Stimulated activated CD4-positive, alpha-beta T cell treated with anti-CD3 and anti-CD28 coated beads, TNF-alpha, amount 100 ng/mL, for 1 hour (primary cell): Measurements from ENCODE around the gene PRDM16.

Source experiments
- DNase-seq, 3 donors: peaks; one replicate each; pipeline ENCODE4 v3.0.0-alpha.2; 2020; ENCODE audit warnings: low read depth in 3 of 3, low spot score in 1 of 3

Gene PRDM16

DNA sequence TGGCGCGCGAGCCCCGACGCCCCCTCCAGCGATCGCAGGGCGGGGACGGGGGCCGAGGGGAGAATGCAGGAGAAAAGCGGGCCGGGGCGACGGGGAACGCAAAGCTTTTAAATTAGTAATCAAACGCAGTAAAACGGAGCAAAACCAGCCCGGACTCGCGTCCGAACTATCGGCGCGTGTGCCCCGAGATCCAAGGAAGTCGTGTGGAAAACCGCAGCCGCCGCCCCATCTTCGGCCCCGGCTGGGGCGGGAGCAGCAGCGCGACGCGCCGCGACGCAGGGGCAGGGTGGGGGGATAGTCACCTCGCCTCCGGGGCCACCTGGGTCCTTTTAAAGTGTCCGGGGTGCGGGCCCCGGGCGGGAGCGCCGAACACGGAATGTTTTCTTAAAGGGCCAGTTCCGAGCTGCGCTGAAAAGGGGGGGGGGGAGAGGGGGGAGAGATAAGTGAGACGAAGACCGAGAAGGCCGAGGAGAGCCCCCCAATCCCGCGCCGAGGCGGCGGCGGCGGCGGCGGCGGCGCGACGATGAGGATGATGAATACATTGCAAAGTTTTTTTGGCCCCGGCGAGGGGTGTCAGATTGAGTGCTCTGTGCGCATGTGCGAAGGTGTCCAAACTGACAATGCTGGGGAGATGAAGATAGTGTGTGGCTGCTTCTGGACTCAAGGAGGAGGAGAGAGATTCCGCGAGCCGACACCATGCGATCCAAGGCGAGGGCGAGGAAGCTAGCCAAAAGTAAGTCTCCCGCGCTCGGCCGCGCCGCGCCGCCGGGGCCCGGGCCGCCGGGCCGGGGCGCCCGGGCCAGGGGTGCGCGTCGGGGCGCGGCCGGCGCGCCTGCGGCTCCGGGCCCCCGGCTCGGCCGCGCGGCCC is at the start of gene PRDM16:
Gene PRDM16, plus strand, starts transcription at position 640 of the 868 bp plus-strand sequence. Its CDS starts 57 bp downstream, at position 697.
- no peak for DNase-seq

DNA sequence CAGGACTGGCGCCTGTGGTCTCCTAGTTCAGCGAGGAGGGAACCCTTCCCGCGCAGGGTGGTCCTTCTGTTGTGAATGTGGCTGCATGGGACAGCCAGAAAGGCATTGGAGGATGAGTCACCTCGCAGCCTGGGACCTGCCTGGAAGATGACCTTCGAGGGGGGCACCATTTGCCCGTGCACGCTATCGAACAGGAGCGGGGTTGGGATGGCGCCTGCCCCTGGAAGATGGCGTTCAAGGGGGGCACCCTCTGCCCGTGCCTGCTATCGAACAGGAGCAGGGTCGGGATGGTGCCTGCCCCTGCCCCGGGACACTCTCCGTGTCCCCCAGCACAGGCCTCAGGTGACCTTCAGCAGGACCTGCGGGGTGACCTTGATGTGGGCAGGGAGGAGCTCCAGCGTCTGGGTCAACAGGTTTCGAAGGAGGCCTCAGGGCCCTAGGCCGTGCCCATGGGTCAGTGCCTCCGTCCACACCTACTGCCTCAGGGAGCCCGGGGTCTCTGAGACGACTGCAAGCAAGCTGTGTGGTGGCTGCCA is 49.4 kb upstream of the PRDM16 start:
- DNase-seq: no peak

DNA sequence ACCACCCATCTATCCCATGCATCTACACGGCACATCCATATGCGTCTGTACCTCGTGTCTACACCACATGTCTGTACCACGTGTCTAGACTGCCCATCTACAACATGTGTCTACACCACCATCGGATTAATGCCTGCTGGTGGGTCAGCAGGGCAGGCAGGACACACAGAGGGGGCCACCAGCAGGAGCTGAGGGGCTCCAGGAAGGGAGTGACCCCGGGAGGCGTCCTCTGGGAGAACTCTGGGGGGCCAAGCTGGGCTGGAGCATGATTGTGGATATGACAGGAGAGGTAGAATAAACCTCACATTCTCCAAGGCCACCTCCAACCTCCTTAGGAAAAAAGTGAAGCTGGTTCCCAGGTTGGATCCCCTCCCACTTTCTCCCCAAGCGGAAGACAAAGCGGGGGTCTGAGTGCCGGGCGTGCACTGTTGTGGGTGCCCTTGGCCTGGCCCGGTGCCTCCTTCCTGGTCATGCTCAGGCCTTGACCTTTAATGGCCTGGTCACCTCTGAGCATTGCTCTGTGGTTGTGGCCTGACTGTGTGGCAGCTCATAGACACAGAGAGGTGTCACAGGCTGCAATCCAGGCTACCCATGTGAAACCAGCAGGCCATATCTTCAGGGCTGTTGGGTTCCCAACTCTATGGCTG is 48.6 kb upstream of the PRDM16 start:
- no peak for DNase-seq

DNA sequence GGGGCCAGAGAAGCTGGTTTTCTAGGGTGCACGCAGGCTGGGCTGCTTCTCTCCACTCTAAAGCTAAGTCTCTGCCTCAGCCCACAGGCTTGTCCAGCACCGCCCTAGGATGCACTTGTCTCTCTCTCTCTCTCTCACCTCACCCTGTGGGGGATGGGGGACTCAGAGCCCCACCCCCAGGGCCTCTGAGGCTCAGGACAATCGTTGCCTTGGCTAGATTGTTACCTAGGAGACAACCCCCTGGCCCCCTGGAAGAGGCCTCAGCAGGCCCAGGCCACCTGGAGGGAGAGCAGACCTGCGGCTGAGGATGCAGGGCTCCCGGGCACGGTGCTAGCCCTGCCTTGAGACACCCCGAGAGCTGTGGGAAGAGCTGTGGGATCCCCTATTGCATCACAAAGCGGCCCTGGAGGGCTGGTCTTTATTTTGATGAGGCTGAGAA is 47.8 kb upstream of the PRDM16 start, which contains the start of gene ACTRT2:
Gene ACTRT2, plus strand, starts transcription at position 235 of the 439 bp plus-strand sequence. CDS start 220 bp downstream, outside the sequence.
- no peak for DNase-seq

DNA sequence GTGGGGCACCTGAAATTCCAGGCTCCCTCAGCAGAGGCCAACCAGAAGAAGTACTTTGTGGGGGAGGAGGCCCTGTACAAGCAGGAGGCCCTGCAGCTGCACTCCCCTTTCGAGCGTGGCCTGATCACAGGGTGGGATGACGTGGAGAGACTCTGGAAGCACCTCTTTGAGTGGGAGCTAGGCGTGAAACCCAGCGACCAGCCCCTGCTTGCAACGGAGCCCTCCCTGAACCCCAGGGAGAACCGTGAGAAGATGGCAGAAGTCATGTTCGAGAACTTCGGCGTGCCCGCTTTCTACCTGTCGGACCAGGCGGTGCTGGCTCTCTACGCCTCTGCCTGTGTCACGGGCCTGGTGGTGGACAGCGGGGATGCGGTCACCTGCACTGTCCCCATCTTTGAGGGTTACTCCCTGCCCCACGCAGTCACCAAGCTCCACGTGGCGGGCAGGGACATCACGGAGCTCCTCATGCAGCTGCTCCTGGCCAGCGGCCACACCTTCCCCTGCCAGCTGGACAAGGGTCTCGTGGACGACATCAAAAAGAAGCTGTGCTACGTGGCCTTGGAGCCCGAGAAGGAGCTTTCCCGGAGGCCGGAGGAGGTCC is 47.1 kb upstream of the PRDM16 start:
- DNase-seq: no peak

DNA sequence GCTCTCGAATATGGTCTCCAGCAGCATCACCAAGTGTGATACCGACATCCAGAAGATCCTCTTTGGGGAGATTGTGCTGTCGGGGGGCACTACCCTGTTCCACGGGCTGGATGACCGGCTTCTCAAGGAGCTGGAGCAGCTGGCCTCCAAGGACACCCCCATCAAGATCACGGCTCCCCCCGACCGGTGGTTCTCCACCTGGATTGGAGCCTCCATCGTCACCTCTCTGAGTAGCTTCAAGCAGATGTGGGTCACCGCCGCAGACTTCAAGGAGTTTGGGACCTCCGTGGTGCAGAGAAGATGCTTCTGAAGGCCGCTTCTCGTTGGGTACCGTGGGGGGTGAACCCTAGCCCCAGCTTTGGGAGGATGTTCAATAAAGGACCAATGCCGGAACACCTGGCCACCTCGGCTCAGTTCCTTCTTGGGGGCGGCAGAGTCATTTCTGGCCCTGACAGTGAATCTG is 46.5 kb upstream of the PRDM16 start:
- no peak for DNase-seq

DNA sequence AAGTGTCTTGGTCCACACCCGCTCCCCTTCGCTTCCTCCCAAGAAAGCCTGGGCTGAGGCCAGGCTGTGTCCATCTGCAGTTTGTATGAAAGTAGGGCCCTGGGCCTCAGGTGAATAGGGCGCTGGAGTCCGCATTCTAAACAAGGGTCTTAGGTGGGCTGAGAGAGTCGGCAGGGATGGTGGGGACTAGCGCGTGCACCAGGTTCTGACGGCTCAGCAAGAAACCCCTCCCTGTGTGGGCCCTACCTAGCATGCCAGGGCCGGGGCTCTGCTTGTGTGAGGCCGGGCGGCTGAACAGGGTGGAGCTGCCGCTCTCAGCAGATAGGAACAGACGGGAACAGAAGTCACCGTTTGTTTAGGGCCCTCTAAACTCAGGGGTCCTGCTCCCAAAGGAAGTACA is 46.0 kb upstream of the PRDM16 start:
- no peak for DNase-seq

DNA sequence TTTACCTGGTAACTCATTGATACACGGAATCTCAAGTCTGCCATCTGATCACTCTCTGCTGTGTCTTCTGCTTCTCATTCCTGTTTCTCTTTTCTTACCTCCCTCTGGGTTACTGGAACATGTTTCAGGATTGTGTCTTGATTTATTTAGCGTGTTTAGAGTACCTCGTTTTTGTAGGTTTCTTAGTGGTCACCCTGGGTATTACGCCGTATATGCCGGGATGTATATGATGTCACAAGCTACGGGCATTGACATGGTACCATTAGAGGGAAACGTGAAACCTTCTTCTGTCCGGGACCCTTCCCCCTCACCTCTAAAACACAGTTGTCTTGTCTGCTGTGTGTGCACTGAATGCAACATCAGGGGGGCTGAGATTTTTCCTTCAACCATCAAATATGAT is 45.0 kb upstream of the PRDM16 start:
- DNase-seq: no peak

DNA sequence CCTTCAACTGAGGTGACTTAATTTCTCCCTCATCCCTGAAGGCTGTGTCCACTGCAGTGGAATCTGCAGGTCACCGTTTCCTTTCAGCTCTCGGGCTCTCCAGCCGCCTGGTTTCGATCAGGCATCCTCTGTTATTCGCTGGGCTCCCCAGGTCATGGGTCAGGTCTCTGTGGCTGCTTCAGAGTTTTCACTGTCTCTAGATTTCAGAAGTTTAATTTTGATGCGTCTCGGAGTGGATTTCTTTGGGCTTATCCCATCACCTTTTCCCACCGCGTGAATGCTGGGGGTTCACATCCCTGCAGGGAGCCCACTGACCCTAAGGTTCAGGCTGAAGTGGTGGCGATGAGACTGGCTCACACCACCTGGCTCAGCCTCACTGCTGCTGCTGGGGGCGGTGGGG is 44.4 kb upstream of the PRDM16 start:
- no peak for DNase-seq

DNA sequence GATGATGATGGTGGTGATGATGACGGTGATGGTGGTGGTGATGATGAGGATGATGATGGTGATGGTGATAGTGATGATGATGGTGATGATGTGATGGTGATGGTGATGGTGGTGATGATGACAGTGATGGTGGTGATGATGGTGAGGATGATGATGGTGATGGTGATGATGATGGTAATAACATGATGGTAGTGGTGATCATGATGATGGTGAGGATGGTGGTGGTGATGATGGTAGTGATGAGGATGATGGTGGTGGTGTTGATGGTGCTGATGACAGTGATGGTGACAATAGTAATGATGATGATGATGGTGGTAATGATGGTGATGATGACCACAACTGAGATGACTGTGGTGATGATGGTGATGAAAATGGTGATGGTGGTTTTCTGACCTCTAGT is 42.9 kb upstream of the PRDM16 start:
- DNase-seq: no peak

DNA sequence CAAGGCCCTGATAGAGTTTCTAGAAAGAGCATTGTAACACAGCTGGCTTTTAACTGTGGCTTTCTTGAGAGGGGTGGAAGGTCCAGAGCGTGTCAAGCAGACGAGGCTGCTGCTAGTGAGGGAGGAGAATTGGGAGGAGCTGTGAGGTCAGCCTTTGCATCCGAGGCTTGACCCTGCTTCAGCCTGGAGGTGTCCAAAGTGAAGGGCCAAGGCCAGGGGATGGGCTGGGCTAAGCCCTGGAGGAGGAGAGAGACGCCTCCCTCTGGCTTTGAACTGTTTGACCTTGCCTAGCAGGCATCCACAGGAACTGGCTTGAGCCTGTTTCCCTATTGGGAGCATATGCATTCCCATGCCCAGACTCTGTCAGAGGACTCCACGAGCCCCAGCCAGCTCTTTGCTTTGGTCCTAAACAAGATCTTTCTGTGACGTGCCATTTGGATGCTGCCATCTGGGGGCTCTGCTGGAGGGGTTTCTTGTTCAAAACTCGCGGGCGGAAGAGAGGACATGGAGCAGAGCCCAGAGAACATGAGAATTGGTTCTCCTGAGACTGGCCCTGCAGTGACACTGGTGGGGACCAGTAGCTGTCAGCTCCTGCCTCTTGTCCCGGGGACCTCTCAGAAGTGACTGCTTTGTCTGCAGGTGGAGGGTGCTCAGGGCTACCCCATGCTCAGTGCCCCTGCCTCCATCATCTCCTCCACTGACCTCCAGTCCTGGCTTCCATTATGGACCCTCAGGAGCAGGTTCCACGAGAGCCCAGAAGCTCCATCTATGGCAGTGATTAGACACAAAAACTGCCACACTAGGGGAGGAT is 42.2 kb upstream of the PRDM16 start:
- DNase-seq: no peak

DNA sequence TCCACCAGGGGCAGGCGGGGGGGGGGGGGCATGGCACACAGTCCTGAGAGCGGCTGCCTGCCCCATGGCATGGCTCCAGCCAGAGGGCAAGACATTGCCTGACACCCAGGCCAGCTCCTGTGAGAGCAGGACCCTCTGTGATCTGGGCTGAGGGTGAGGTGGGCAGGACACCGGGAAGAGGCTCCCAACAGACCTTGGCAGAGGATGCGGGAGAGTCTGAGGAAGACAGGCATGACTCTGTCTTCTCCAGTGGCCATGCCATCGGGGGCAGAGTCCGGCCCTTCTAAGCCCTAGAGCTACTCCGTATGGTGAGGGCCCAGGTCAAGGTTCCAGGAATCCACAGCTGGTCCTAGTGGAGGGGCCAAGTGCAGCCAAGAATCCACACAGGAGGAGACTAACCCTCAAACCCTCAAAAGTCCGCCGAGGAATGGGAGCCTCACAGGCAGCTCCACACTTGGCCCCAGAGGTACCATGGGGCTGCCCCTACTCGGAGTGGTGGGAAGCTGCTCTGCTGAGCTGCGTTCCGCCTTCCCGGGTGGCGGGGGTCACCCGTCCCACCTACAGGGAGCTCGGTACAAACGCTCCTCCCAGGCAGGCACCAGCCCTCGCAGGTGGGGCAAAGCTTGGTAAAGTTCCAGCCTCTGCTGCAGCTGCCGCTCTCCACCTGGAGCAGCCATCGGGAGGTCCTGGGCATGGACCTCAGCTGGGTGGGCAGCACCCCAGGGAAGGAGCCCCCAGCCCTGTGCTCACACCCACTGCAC is 41.2 kb upstream of the PRDM16 start:
- DNase-seq: no peak

DNA sequence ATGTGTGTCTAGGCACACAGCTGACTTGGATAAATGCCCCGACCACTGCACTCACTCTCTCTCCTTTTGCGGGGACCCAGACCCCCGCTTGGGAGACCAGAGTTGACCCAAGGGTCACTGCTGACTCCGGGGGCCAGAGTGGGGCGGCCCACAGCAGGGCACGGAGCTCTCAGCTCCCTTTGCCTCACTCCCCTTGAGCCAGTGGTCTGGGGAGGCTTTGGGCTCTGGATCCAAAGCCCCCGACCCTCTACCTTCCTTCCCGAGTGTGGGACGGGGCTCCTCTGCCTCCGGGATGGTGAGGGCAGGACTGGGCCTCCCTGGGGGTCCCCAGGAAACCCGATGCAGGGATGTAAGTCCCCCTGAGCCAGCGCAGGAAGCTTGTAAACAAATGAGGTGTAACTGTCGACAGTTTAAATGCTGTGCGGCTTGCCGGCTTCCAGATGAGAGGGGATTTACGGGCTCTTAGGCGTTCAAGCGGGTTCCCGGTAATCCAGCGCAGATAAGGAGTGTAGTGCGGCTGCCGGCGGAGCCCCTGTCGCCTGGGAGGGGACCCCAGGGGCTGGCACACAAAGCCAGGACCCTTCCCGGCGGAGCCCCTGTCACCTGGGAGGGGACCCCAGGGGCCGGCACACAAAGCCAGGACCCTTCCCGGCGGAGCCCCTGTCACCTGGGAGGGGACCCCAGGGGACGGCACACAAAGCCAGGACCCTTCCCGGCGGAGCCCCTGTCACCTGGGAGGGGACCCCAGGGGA is 40.3 kb upstream of the PRDM16 start:
- no peak for DNase-seq

DNA sequence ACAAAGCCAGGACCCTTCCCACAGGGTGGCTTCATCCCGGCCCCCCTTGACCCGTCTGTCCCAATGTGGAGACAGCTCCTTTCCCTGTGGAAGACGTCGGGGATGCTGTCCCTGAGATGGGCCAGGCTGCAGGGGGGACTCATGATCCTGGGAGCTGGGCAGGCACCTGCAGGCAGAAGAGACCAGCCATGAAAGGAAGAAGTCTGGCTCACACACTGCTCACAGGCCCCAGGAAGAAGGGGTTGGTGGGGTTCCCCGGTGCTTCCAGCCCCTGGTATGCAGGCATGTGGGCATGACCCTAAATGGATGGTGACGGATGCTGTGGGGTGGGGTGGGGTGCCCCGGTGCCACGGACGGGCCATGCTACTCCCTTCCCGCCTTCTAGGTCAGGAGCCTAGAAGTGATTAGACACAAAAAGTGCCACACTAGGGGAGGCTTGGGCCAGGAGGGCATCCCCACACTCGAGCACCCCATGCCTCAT is 39.5 kb upstream of the PRDM16 start:
- no peak for DNase-seq

DNA sequence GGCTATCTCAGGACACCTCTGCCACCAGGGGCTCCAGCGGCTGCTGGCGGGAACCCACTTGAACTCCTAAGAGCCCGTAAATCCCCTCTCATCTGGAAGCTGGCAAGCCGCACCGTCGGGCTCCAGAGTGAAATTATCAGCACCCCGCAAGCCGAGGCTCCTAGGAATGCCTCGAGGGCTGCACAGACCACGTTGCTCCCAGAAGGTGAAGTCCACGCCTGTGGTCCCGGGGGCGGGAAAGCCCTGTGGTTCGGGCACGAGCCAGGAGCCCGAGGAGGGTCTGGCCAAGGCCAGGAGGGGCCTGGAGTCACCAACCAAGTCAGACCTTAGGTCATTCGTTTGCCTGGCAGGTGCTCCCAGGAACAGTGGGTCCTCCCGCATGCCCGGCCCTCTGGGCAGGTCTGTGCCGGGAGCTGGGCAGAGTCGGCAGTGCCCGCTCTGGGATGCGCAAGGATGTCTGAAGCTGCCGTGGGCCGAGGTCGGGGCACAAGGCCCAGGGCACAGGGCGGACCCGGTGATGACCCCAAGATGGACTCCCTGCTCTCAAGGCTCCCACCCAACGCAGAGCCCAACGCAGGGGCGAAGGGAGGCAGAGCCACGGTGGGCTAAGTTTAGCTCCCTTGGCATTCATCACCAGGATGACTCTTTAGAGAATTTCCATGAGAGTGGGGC is 38.9 kb upstream of the PRDM16 start:
- DNase-seq: no peak

DNA sequence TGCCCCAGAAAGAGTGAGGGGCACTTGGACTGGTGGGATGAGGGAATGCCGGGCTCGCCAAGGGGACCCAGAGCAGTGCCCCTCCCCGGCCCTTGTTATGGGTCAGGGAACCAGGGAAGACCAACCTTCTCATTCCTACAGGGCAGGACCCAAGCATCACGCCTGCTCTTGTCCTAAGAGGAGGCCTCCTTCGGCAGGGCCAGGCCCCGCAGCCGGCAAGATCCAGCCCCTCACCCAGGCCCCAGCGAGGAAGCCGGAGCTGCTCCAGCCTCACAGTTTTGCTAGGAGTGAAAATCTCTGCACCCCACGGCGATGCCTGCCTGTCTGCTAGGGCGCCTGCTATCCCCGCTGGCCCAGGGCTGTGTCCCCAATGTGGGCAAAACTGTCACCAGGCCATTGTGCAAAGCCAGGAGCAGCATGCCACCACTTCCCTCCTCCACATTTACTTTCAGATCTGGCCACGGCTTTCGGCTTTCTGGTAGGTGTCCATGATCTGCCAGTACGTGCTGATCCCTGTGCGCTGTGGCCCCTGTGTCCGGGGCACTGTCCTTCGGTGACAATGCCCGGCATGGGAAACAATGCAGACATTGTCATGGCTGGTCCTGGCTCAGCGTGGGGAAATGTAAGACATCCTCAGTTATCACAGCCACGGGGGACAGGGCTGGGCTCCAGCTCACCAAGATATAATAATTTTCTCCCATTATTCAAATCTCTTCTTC is 38.2 kb upstream of the PRDM16 start:
- no peak for DNase-seq

DNA sequence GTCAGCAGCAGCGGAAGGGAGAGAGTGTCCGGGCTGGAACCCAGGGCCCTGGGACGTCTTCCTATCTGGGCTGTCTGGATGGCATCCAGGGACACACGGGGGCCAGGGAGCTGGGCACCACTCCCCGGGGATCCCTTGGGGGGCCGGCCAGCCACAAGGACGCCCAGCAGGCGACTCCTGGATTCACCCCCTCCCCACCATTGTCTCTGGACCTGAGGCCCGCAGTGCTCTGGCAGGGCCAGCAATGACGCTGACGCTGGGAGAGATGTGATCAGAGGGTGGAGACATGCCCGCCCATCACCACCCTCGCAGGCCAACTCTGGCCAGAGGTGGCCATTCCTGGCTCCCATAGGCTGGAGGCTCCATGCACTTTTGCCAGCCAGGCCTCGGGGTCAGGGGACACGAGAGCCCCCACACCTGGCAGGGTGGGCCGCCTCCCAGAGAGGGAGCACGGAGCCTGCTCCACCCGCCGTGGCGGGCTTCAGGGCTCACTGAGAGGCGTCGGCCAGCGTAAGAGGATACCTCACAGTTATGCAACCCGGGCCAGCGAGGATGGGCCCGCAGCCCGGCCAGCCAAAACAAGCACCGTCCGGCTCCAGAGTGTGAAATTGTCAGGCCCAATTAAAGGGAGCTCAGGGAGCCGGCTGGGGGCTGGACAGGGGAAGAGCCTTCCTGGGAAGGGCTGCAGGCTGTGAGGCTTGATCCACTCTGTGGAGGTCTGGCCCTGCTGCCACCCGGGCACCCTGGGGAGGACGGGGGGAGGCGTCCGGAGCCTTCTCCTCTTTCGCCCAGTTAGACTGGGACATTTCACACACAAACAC is 37.4 kb upstream of the PRDM16 start:
- DNase-seq: no peak
